MV-4-11 (cell line): Measurements from ENCODE around the gene PARVB.

Source experiments
- DNase-seq: peaks from one replicate; lab custom pipeline; 2025; lab: John Stamatoyannopoulos, UW

Gene PARVB, protein sequence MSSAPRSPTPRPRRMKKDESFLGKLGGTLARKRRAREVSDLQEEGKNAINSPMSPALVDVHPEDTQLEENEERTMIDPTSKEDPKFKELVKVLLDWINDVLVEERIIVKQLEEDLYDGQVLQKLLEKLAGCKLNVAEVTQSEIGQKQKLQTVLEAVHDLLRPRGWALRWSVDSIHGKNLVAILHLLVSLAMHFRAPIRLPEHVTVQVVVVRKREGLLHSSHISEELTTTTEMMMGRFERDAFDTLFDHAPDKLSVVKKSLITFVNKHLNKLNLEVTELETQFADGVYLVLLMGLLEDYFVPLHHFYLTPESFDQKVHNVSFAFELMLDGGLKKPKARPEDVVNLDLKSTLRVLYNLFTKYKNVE

DNA sequence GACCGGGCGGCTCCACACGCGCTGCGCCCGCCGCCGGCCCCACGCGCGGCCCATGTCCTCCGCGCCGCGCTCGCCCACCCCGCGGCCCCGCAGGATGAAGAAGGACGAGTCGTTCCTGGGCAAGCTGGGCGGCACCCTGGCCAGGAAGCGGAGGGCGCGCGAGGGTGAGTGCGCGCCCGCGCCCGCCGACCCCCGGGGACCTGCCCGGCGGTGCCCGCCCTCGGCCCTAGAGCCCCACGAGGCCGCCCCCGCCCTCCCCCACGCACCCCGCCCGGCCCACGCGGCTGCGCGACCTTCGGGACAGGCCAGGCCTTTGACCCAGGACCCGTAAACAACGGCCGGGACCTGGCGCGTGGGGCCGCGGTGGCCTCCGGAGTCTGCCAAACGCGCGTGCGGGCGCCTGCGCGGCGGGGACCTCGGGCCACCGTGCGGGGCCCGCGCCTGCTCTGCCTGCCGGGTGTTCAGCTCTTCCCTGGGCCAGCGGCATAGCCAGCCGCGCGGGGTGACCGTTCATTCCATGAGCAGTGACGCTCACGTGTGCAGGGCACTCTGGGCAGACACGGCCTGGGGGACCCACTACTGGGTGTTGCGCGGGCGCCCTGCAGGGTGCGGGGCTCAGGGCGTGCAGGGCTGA lies at the start of gene PARVB:
Gene PARVB, plus strand, starts transcription at position 15 of the 634 bp plus-strand sequence. Its CDS starts 38 bp downstream, at position 53.
- no peak for DNase-seq

DNA sequence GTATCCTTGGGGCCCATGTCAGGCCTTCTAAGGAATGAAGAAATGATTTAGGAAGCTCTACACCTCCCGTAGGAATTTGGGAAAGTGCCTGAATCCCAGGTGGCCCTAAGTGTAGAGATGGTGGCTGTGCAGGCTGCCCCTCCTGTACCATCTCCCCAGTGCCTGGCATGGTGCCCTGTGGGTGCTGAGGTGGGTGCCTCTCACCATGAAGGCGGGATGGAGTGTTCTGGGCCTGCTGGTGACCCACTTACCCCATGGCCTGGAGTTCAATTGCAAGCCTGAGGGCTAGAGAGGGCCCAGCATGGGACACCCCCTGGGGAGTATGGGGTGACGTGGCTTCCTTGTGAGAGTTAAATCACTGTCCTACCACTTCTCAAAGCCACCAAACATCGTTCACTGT lies 49.1 kb upstream of the PARVB start:
- DNase-seq = no peak

DNA sequence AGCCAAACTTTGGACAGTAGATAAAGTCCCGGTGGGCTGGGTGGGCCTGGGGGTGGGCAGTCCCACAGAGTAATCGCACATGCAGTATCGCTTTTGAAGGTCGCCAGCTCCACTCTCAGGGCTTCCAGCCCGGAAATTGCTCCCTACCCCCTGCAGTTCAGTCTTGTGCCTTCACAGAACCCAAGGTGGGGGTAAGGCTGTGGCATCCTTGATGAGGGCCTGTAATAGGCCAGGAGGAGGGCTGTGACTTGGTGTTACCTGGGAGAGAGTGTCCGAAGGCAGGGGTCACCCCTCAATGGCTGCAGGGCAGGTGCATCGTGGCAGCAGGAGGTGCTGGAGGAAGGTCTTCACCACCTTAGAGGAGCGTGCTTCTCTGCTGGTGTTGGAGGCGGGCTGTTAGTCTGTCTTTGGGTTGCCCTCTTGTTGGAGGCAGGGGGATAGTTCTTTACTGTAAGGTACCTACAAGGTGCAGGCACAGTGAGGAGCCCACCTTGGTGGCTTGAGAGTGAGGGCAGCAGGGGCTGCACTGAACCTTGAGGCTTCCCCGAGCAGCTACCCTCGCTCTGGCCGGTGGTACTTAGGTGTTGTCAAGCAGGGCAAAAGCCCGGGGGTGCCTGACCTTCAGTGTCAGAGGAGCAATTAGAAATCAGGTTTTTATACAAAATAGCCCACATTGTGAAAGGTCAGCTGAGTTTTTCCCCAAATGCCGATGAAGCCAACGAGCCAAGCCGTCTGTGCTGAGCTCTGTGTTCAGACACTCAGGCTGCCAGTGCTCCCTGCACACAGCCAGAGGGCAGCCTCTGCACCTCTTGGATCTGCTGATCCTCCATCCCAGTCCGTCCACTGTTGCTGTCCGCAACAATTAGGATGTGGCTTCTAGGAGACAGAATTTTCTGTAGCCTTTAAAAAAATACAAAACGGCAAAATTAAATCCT lies 47.0 kb upstream of the PARVB start:
- DNase-seq = no peak

DNA sequence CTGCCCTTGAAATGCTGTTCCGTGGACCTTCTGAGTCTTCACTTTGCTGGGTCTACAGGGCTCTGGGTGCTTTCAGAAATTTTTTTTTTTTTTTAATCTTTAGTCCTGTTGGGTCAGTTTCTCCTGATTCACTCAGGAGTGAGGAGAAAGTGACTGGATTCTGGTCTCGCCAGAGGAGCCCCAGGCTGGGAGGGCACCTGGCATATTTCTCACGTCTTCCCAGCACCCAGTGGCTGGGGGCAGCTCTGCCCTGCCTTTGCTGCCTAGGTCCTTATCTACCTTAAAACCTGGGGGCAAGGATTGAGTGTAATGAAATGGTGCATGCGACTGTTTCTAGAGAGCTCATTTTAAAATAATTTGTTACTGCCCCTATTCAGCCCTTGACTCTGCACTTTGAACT lies 45.5 kb upstream of the PARVB start:
- no peak for DNase-seq

DNA sequence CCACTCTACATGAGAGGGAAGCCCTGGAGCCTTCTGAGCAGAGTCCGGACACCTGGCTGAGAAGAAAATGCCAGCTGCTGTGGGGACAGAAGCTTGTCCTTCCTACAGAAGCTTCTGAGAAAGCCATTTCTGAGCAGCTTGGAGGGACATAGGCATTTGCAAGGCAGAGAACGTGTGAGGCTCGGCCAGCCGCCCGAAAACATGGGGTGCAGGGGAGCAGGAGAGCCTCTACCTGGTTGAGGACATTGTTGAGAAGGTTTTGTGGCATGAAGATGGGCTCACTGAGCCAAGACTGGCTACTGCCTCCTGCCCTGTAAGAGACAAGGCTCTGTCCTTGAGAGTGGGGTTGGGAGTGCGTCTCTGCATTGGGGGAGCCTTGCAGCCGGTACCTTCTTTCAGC lies 43.5 kb upstream of the PARVB start:
- DNase-seq = no peak

DNA sequence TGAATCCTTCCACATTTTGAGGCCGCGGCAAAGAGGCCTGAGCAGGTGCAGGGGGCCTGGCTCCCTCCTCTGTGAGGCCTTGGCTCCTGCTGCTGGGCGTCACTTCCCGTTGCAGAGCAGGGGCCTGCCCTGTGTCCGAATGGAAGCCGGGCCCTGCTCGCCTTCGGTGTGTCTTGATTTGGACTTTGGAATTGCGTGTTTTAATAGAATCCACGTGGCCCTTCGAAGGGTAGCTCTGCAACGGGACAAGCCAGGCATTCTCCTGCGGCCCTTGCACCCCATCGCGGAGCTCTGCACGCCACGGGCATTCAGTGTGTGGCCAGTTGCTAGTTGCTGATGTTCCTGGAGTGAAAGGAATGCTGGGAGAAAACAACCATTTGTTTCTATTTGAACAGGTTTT lies 43.1 kb upstream of the PARVB start:
- no peak for DNase-seq

DNA sequence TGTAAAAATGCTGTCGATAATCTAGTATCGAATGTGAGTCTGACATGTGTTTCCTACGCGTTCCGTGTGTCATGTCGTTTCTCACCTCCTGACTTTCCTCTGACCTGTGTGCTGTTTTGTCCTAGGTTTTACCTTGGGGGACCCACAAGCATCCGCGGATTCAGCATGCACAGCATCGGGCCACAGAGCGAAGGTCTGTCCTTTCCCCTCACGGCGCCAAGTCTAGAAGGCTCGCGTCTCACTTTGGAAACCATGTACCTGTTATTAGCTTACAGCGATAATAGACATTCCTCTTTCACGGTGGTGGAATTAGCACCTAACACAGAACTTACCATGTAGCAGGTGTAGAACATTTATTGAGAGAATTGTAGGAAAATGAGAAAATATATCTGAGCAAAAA lies 40.3 kb upstream of the PARVB start:
- no peak for DNase-seq

DNA sequence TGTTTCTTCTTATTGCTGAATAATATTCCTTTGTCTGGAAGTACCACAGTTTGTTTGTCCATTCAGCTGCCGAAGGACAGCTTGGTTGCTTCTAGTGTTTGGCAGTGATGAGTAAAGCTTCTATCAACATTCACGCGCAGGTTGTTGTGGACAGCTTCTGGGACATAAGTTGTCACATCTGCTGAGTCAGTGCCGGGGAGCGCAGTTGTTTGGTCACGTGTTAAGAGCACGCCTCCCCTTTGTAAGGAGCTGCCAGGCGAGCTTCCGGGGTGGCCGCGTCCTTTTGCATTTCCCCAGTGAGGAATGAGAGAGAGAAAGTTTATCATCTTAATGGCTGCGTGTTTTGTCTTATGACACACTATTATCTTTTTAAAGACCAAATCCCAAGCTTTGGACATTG lies 38.6 kb upstream of the PARVB start:
- no peak for DNase-seq

DNA sequence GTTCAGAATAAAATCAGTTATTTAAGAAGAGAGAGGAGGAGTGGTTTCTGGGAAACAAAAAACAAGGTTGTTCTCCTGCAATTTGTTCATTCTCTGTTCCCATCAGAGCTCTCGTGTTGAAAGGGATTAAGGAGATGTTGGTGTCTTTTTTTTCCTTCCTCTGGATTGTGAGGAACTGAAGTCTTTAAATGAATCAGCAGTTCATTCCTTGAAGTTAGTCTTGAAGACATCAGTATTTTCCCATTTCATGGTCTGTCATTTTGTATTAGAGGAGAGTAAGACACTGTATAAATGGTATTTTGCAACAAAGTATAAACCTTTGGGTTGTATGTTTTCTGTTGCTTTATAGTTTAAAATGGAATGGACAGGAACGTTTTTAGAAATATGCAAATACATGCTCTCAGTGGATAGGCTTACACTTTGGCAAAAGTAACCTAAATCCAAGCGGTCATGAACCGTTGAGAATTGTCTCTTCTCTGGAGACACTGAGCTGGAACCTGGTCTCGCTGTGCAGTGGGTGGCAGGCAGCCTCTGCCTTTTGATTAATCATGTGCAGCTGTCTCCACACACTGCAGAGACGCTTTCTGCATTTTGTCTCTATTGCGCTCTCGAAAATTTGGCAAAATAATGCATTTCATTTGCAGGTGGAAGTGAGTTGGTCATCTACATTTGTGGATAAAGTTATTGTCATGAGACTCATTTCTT lies 35.8 kb upstream of the PARVB start:
- no peak for DNase-seq

DNA sequence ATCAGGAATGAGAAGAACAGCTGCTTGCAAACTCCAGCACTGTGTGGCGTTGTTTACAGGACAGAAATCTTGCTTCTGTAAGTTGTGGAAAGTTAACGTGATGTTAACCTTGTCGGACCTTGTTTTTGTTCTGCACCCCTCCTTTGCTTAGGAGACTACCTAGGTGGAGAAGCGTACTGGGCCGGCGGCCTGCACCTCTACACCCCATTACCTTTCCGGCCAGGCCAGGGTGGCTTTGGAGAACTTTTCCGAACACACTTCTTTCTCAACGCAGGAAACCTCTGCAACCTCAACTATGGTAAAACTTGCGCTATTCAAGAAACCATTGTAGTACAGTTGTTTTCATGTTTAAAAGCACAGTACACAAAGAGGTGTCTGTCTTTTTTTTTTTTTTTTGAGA lies 35.1 kb upstream of the PARVB start:
- no peak for DNase-seq

DNA sequence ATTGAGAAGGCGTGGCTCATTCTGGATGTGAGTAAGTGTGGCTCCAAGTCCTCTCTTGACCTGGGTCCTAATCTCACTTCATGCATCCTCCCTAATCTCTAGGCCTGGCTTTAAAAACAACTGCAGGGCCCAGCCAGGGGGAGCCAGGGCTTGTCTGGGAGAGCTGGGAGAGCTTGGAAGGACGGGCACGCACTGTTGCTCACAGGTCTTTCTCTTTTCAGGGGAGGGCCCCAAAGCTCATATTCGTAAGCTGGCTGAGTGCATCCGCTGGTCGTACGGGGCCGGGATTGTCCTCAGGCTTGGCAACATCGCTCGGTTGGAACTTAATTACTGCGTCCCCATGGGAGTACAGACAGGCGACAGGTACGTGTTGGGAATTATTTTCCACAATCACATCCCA lies 34.1 kb upstream of the PARVB start:
- DNase-seq = no peak

DNA sequence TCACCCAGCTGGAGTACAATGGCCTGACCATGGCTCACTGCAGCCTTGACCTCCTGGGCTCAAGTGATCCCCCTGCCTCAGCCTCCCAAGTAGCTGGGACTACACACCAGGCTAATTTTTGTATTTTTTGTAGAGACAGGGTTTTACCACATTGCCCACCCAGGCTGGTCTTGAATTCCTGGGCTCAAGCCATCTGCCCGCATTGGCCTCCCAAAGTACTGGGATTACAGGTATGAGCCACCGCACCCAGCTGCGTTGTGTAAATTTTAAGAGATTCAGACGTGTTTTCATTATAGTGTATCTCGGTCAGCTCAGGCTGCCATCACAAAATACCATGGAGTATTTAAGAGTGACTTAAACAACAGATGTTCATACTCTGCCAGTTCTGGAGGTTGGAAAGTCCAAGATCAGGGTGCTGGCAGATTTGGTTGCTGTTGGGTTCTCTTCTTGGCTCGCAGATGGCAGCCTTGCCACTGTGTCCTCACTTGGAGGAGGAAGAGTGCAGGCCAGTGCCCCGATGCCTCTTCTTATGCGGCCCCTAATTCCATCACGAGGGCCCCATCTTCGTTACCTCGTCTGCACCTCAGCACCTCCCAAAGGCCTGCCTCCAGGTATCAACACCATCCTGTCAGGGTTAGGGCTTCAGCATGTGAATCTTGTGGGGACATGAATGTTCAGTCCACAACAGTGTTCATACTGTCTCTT lies 32.6 kb upstream of the PARVB start:
- no peak for DNase-seq

DNA sequence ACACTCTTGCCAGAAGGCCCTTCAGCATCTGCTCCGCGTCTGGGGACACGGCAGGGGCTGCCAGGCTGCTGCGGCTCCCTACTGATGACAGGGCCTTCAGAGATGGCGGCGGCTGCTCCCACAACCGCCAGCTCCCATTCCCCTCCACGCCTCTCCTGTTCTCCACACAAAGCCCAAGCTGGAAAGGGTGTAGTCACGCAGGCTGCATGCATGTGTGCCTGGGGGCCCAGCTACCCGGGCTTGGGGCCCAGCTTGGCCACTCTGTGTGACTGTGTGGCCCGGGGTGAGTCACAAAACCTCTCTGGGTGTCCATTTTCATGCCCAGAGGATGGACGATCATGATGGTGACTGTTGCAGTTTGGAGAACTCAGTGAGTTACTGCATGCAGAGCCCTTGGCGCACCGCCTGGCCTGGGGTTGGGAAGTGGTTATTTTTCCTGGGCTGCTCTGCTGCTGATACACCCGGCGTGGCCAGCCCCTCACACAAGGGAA lies 31.7 kb upstream of the PARVB start:
- peak; percentile 6 for DNase-seq

DNA sequence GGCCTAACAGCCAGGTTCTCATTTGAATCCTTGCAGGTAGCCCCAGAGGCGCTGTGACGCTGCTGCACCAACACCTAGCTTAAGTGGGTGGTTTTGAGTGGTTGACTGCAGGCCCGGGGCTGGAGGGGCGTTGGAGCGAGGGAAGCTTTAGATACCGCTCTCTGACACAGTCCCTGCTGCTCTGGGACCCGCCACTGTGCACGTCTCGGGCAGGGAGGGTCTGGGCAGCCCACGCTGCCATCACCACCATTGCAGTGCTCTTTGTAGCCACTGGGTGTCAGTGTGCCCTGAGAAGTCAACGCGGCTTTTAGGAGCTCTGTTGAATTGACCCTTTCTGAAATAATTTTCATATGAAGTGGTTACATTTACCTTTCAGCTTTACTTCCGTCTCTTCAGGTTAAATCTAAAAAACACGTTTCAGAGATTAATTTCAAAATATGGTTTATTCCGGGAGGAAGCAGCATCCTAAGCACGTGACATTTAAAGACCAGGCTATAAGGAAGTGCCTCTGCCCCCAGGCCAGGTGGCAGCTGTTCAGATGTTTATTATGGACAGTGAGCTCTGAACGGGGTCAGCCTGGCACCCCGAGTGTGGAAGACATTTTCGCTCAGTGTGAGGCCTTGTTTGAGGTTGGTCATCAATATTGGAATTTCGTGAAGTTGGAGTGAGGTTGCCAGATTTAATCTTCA lies 30.9 kb upstream of the PARVB start:
- DNase-seq = peak; percentile 12

DNA sequence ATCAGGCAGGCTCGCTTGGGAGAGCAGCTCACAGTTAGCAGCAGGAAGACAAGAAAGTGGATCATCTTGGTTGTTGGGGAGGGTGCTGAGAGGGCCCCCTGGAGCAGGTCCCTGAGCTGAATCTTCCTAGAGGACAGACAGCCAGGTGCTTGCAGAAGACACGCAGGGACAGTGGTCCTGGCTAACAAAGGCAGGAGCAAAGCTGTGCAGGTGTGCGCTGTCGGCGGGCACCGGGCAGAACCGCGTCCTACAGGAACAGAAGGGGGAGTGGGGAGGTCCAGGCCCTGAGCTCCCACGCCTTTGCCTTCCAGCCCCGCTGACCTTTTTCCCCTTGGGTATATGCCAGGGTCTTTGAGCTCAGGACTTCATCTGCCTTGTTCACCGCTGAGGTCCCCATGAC lies 30.1 kb upstream of the PARVB start:
- no peak for DNase-seq

DNA sequence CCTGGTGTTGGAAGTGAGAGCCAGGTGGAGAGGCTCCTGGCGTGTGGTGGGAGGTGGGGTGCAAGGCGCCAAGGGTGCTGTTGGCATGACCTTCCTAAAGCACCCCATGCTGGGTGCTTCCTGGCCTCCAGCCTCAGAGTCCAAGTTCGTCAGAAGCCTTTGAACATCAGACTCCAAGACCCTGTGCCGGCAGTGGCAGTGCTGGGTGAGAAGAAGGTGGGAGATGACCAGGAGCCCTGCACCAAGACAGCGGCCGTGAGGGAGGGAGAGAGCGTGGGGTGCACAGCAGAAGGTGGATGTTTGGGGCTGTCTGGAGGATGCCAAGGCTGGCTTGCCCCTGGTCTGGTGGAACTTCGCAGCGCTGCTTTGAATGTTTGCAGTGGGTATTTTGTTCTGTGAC lies 29.7 kb upstream of the PARVB start:
- no peak for DNase-seq

DNA sequence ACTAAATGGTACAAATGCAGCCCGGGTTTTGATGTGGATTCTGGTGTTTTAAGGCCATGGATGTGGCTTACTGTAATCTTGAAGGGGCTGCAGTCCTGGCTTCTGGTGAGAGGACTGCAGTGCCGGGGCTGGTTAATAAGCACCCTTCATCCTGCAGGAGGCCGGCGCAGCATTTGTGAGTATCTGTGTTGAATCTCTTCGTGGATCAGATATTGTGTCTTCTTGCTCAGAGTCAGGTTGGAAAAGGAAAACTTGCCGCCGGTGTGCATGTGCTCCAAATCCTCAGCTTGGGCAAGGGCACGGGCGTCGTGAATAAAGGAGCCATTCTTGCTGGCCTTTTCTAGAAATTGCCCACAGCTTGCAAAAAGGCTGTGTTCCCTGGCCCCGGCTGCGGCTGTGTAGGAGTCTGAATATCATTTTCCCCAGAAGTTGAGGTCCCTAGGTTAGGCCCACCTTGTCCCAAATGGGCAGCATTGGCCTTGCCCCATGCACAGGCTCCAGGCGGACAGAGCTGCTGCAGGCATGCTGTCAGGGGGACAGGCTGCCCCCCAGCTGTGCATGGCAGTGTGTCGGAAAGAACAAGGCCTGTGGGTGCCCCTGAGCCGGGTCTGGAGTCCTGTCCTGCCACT lies 28.9 kb upstream of the PARVB start:
- no peak for DNase-seq

DNA sequence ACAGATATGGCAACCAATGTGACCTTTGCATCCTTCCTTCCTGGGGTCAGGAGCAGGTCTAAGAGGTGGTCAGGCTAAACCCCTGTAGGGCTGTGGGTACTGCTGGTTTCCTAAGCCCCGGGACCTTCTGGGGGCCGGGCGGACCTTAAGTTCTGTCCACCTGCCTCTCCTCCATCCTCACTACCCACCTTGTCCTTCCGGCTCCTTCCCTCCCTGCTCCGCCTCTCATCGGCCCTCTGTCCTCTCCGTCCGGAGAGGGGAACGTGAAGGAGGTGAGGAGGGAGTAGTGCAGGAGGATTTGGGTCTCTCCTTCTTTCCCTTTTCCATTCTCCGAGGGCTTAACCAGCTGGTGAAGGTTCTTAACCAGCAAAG lies 28.3 kb upstream of the PARVB start:
- DNase-seq = no peak

DNA sequence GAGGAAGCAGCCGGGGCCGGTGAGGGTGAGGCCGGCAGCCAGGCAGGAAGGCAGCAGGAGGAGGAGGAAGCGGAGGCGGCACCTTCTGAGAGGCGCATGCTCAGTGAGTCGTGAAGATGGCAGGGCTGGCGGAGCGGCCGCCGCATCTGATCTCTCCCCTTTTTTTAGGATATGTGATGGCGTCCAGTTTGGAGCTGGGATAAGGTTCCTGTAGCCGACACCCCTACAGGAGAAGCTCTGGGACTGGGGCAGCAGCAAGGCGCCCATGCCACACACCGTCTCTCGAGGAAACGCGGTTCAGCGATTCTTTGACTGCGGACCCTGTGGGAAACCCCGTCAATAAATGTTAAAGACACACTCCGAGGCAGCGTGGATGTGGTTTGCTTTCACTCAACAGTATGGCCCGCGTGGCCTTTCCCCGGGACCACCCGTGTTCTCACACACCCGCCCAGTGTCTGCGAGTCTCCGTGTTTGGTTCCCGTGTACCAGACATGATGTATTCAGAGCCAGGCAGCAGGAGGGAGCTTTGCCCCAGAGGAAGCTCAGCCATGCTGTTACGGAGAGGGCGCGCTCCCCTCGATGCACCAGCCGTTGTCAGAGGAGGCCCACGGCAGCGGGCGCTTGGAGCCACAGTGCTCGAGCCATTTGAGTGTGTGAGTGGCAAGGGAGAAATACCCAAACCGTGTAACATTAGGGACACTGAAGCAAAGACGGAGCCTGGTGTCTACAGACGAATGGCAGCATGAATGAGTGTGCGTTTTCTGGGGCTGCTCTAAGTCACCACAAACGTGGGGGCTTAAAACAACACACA lies 27.7 kb upstream of the PARVB start:
- DNase-seq = peak; percentile 34

DNA sequence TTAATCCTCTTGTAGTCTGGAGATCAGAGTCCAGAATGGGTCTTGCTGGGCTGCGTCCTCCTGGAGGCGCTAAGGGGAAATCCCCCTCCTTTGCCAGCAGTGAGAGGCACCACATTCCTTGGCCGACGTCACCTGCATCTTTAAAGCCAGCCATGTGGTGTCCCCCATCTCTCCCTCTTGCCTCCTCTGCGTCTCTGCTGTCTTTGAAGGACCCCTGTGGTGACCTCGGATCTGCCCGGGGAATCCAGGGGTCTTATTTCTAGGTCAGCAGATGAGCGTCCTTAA lies 27.2 kb upstream of the PARVB start:
- DNase-seq = no peak
